Measurements from ENCODE around the gene KCNG4.

The KCNG4 gene

GRCh38 chr16:84193480-84193879 lies 46.3 kb downstream of the KCNG4 start:
- Histone ChIP-seq H3K4me3 (ENCODE audit: low read length in 2 of 2) (no peak overlapping the region), H3K4me1 (ENCODE audit: control insufficient read depth in 2 of 2, insufficient read depth in 2 of 2, low read length in 2 of 2) (no peaks in the 10 kb centered on the region), H3K9me3 (ENCODE audit: control insufficient read depth in 2 of 2, low read length in 2 of 2) (no peaks in the 10 kb centered on the region), H3K9ac (ENCODE audit: low read depth in 1 of 2, low read length in 2 of 2) (no peak overlapping the region), H3K27ac (ENCODE audit: low read depth in 2 of 2, low read length in 2 of 2) (no peak overlapping the region), H3K36me3 (ENCODE audit: control insufficient read depth in 2 of 2, insufficient read depth in 2 of 2, low read length in 2 of 2) (no peaks in the 10 kb centered on the region), H3K27me3 (ENCODE audit: control insufficient read depth in 2 of 2, insufficient read depth in 2 of 2, low read length in 2 of 2) (no peaks in the 10 kb centered on the region)

GRCh38 chr16:84191466-84191865 lies 48.3 kb downstream of the KCNG4 start:
- Histone ChIP-seq H3K4me1 (ENCODE audit: control insufficient read depth in 2 of 2, insufficient read depth in 2 of 2, low read length in 2 of 2) (peaks cover 0 to 3% of the 10 kb centered on the region in 2 donors), H3K27ac (ENCODE audit: low read depth in 2 of 2, low read length in 2 of 2) (no peak overlapping the region), H3K9ac (ENCODE audit: low read depth in 1 of 2, low read length in 2 of 2) (no peak overlapping the region), H3K9me3 (ENCODE audit: control insufficient read depth in 2 of 2, low read length in 2 of 2) (no peaks in the 10 kb centered on the region), H3K36me3 (ENCODE audit: control insufficient read depth in 2 of 2, insufficient read depth in 2 of 2, low read length in 2 of 2) (no peaks in the 10 kb centered on the region), H3K4me3 (ENCODE audit: low read length in 2 of 2) (no peak overlapping the region), H3K27me3 (ENCODE audit: control insufficient read depth in 2 of 2, insufficient read depth in 2 of 2, low read length in 2 of 2) (no peaks in the 10 kb centered on the region)

GRCh38 chr16:84190731-84191388 lies 49.0 kb downstream of the KCNG4 start, which contains the start of gene ADAD2:
TSS of gene ADAD2 (plus strand) at chr16:84191157. CDS start at chr16:84191231, 74 bp downstream.
- Histone ChIP-seq H3K4me3 (ENCODE audit: low read length in 2 of 2) (no peak within 1 kb of the TSS), H3K9ac (ENCODE audit: low read depth in 1 of 2, low read length in 2 of 2) (no peak within 1 kb of the TSS), H3K36me3 (ENCODE audit: control insufficient read depth in 2 of 2, insufficient read depth in 2 of 2, low read length in 2 of 2) (no peaks in the 10 kb centered on the region), H3K27me3 (ENCODE audit: control insufficient read depth in 2 of 2, insufficient read depth in 2 of 2, low read length in 2 of 2) (no peaks in the 10 kb centered on the region), H3K27ac (ENCODE audit: low read depth in 2 of 2, low read length in 2 of 2) (no peak within 1 kb of the TSS), H3K4me1 (ENCODE audit: control insufficient read depth in 2 of 2, insufficient read depth in 2 of 2, low read length in 2 of 2) (peaks cover 3 to 5% of the 10 kb centered on the region in 2 donors), H3K9me3 (ENCODE audit: control insufficient read depth in 2 of 2, low read length in 2 of 2) (no peaks in the 10 kb centered on the region)

- Histone ChIP-seq H3K36me3 (ENCODE audit: control insufficient read depth in 2 of 2, insufficient read depth in 2 of 2, low read length in 2 of 2) (peaks cover 15 to 22% of the 10 kb centered on the region in 2 donors), H3K9ac (ENCODE audit: low read depth in 1 of 2, low read length in 2 of 2) (peak within 1 kb of the TSS; percentile 86 to 97), H3K27me3 (ENCODE audit: control insufficient read depth in 2 of 2, insufficient read depth in 2 of 2, low read length in 2 of 2) (no peaks in the 10 kb centered on the region), H3K27ac (ENCODE audit: low read depth in 2 of 2, low read length in 2 of 2) (peak within 1 kb of the TSS; percentile 11 to 65), H3K4me3 (ENCODE audit: low read length in 2 of 2) (peak within 1 kb of the TSS; percentile 91 to 93), H3K4me1 (ENCODE audit: control insufficient read depth in 2 of 2, insufficient read depth in 2 of 2, low read length in 2 of 2) (peaks cover 6% of the 10 kb centered on the region in 2 donors), H3K9me3 (ENCODE audit: control insufficient read depth in 2 of 2, low read length in 2 of 2) (no peaks in the 10 kb centered on the region)
These were observed 53.0 kb downstream of the KCNG4 start, which contains the start of gene TAF1C for GRCh38 chr16:84186685-84187437. TSS of gene TAF1C (minus strand) at chr16:84187057. CDS start at chr16:84184988, 2,069 bp downstream.

GRCh38 chr16:84184775-84185174 lies 55.0 kb downstream of the KCNG4 start:
- H3K9ac ChIP-seq (ENCODE audit: low read depth in 1 of 2, low read length in 2 of 2), result no peak overlapping the region

GRCh38 chr16:84183911-84184591 lies 55.8 kb downstream of the KCNG4 start:
- peaks cover 31 to 38% of the 10 kb centered on the region in 2 donors for H3K36me3 ChIP-seq (ENCODE audit: control insufficient read depth in 2 of 2, insufficient read depth in 2 of 2, low read length in 2 of 2)
- H3K9ac ChIP-seq (ENCODE audit: low read depth in 1 of 2, low read length in 2 of 2), result peak overlapping the region in 1 of 2 donors; percentile 24
- H3K27me3 ChIP-seq (ENCODE audit: control insufficient read depth in 2 of 2, insufficient read depth in 2 of 2, low read length in 2 of 2), result no peaks in the 10 kb centered on the region
- no peak overlapping the region for H3K4me3 ChIP-seq (ENCODE audit: low read length in 2 of 2)
- H3K27ac ChIP-seq (ENCODE audit: low read depth in 2 of 2, low read length in 2 of 2), result no peak overlapping the region
- no peaks in the 10 kb centered on the region for H3K9me3 ChIP-seq (ENCODE audit: control insufficient read depth in 2 of 2, low read length in 2 of 2)
- H3K4me1 ChIP-seq (ENCODE audit: control insufficient read depth in 2 of 2, insufficient read depth in 2 of 2, low read length in 2 of 2), result peaks cover 6% of the 10 kb centered on the region in 2 donors

More at GRCh38 chr16:84184775-84185174, 55.0 kb downstream of the KCNG4 start:
- no peaks in the 10 kb centered on the region for H3K9me3 ChIP-seq (ENCODE audit: control insufficient read depth in 2 of 2, low read length in 2 of 2)
- peaks cover 6% of the 10 kb centered on the region in 2 donors for H3K4me1 ChIP-seq (ENCODE audit: control insufficient read depth in 2 of 2, insufficient read depth in 2 of 2, low read length in 2 of 2)
- no peak overlapping the region for H3K27ac ChIP-seq (ENCODE audit: low read depth in 2 of 2, low read length in 2 of 2)
- no peaks in the 10 kb centered on the region for H3K27me3 ChIP-seq (ENCODE audit: control insufficient read depth in 2 of 2, insufficient read depth in 2 of 2, low read length in 2 of 2)
- H3K36me3 ChIP-seq (ENCODE audit: control insufficient read depth in 2 of 2, insufficient read depth in 2 of 2, low read length in 2 of 2), result peaks cover 26 to 34% of the 10 kb centered on the region in 2 donors
- H3K4me3 ChIP-seq (ENCODE audit: low read length in 2 of 2), result no peak overlapping the region

GRCh38 chr16:84183572-84183875 lies 56.3 kb downstream of the KCNG4 start:
- no peaks in the 10 kb centered on the region for H3K9me3 ChIP-seq (ENCODE audit: control insufficient read depth in 2 of 2, low read length in 2 of 2)
- H3K27me3 ChIP-seq (ENCODE audit: control insufficient read depth in 2 of 2, insufficient read depth in 2 of 2, low read length in 2 of 2), result no peaks in the 10 kb centered on the region
- H3K36me3 ChIP-seq (ENCODE audit: control insufficient read depth in 2 of 2, insufficient read depth in 2 of 2, low read length in 2 of 2), result peaks cover 31 to 41% of the 10 kb centered on the region in 2 donors
- H3K9ac ChIP-seq (ENCODE audit: low read depth in 1 of 2, low read length in 2 of 2), result no peak overlapping the region
- no peak overlapping the region for H3K4me3 ChIP-seq (ENCODE audit: low read length in 2 of 2)
- no peak overlapping the region for H3K27ac ChIP-seq (ENCODE audit: low read depth in 2 of 2, low read length in 2 of 2)
- peaks cover 6% of the 10 kb centered on the region in 2 donors for H3K4me1 ChIP-seq (ENCODE audit: control insufficient read depth in 2 of 2, insufficient read depth in 2 of 2, low read length in 2 of 2)

GRCh38 chr16:84182680-84183571 lies 56.9 kb downstream of the KCNG4 start:
- Histone ChIP-seq H3K9ac (ENCODE audit: low read depth in 1 of 2, low read length in 2 of 2) (no peak overlapping the region), H3K9me3 (ENCODE audit: control insufficient read depth in 2 of 2, low read length in 2 of 2) (no peaks in the 10 kb centered on the region), H3K4me1 (ENCODE audit: control insufficient read depth in 2 of 2, insufficient read depth in 2 of 2, low read length in 2 of 2) (peaks cover 6% of the 10 kb centered on the region in 2 donors), H3K27ac (ENCODE audit: low read depth in 2 of 2, low read length in 2 of 2) (no peak overlapping the region), H3K4me3 (ENCODE audit: low read length in 2 of 2) (no peak overlapping the region), H3K27me3 (ENCODE audit: control insufficient read depth in 2 of 2, insufficient read depth in 2 of 2, low read length in 2 of 2) (no peaks in the 10 kb centered on the region), H3K36me3 (ENCODE audit: control insufficient read depth in 2 of 2, insufficient read depth in 2 of 2, low read length in 2 of 2) (peaks cover 37 to 46% of the 10 kb centered on the region in 2 donors)

- Histone ChIP-seq H3K36me3 (ENCODE audit: control insufficient read depth in 2 of 2, insufficient read depth in 2 of 2, low read length in 2 of 2) (peaks cover 37 to 46% of the 10 kb centered on the region in 2 donors), H3K9me3 (ENCODE audit: control insufficient read depth in 2 of 2, low read length in 2 of 2) (no peaks in the 10 kb centered on the region), H3K4me3 (ENCODE audit: low read length in 2 of 2) (no peak overlapping the region), H3K4me1 (ENCODE audit: control insufficient read depth in 2 of 2, insufficient read depth in 2 of 2, low read length in 2 of 2) (peaks cover 9 to 10% of the 10 kb centered on the region in 2 donors), H3K27me3 (ENCODE audit: control insufficient read depth in 2 of 2, insufficient read depth in 2 of 2, low read length in 2 of 2) (no peaks in the 10 kb centered on the region), H3K27ac (ENCODE audit: low read depth in 2 of 2, low read length in 2 of 2) (no peak overlapping the region), H3K9ac (ENCODE audit: low read depth in 1 of 2, low read length in 2 of 2) (no peak overlapping the region)
These were observed 57.7 kb downstream of the KCNG4 start for GRCh38 chr16:84182104-84182503.

Measured in mucosa of rectum (tissue), 2 donors.